Activated T-cell treated with anti-CD3 and anti-CD28 coated beads, Interleukin-2, amount 50 U/mL, for 72 hours (primary cell): Measurements from ENCODE around the gene FGD2. TPM values are rescaled to one million over a fixed set of nuclear protein-coding genes. Genes with fewer than 3 reads are reported as not detected.
A peak's percentile ranks its signal among the peaks of the same experiment; 100 is the strongest.
"Not testable (repeated sequence)": the region's sequence is repeated elsewhere in the genome, so short reads cannot be mapped to it uniquely, and the experiment has no call there.

Experiments used
- ATAC-seq, 2 donors: fragments of 150-1000 bp; cut with Tn5 transposase; replicated peaks in 1 of 2; 2 replicates each; pipeline ENCODE4 v1.10.0; 2021; ENCODE audit warnings: moderate library complexity in 2 of 2, mild to moderate bottlenecking in 1 of 2
- DNase-seq, 2 donors: peaks; one replicate each; pipeline ENCODE4 v3.0.0; 2021 to 2022; ENCODE audit warnings: mixed read lengths in 1 of 2
- H3K27ac Mint-ChIP-seq: one replicate; pipeline ENCODE4 v1.8.0; 2022; ENCODE audit warnings: mild to moderate bottlenecking, moderate library complexity, mixed read lengths
- H3K27me3 Mint-ChIP-seq: one replicate; pipeline ENCODE4 v1.8.0; 2022; ENCODE audit warnings: low read depth, mixed read lengths
- H3K36me3 Mint-ChIP-seq, 2 donors: one replicate each; pipeline ENCODE4 v1.8.0; 2022; ENCODE audit warnings: mixed read lengths in 2 of 2, mild to moderate bottlenecking in 1 of 2; ENCODE audit not compliant: insufficient read depth in 2 of 2
- H3K4me1 Mint-ChIP-seq: one replicate; pipeline ENCODE4 v1.8.0; 2022; ENCODE audit warnings: low read depth, mixed read lengths
- H3K4me3 Mint-ChIP-seq, 2 donors: one replicate each; pipeline ENCODE4 v1.8.0; 2022; ENCODE audit warnings: mild to moderate bottlenecking in 2 of 2, mixed read lengths in 2 of 2, moderate library complexity in 2 of 2
- H3K9me3 Mint-ChIP-seq, 2 donors: one replicate each; pipeline ENCODE4 v1.8.0; 2022; ENCODE audit warnings: mixed read lengths in 2 of 2
- total RNA-seq, 2 donors: library from RNA; stranded (reverse); gene quantifications; one replicate each; pipeline ENCODE4 v1.2.3, GENCODE V29; 2022

FGD2 gene
- total RNA-seq, 2 donors from 2014 or later: 1.4 to 3.2 TPM

GRCh38 chr6:37038292-37039198, 33.1 kb downstream of the FGD2 start:
- peaks cover 0 to 1% of the 10 kb centered on the region in 2 donors for H3K36me3 Mint-ChIP-seq
- H3K4me3 Mint-ChIP-seq: no peak overlapping the region
- H3K27me3 Mint-ChIP-seq: no peaks in the 10 kb centered on the region
- no peaks in the 10 kb centered on the region for H3K9me3 Mint-ChIP-seq
- H3K4me1 Mint-ChIP-seq: peaks cover 54% of the 10 kb centered on the region
- no peak for DNase-seq
- no peak overlapping the region for H3K27ac Mint-ChIP-seq
- ATAC-seq: no peak

- DNase-seq: no peak
- Mint-ChIP-seq H3K27ac (peak overlapping the region; percentile 60), H3K4me3 (no peak overlapping the region), H3K27me3 (no peaks in the 10 kb centered on the region), H3K9me3 (no peaks in the 10 kb centered on the region), H3K4me1 (peaks cover 42% of the 10 kb centered on the region), H3K36me3 (peaks cover 0 to 1% of the 10 kb centered on the region in 2 donors)
- ATAC-seq: no peak
These were observed 34.5 kb downstream of the FGD2 start for GRCh38 chr6:37039958-37040357.

- Mint-ChIP-seq H3K4me1 (peaks cover 45% of the 10 kb centered on the region), H3K36me3 (no peaks in the 10 kb centered on the region), H3K4me3 (peak overlapping the region in 1 of 2 donors; percentile 31), H3K27me3 (no peaks in the 10 kb centered on the region), H3K9me3 (no peaks in the 10 kb centered on the region), H3K27ac (peak overlapping the region; percentile 79)
- DNase-seq (no peak), ATAC-seq (peak; percentile 49 to 60)
These were observed 36.1 kb downstream of the FGD2 start for GRCh38 chr6:37041521-37041920.

- Mint-ChIP-seq H3K4me3 (no peak overlapping the region), H3K9me3 (no peaks in the 10 kb centered on the region), H3K27ac (peak overlapping the region; percentile 79), H3K27me3 (no peaks in the 10 kb centered on the region), H3K36me3 (no peaks in the 10 kb centered on the region), H3K4me1 (peaks cover 51% of the 10 kb centered on the region)
- no peak for ATAC-seq
- DNase-seq: no peak
These were observed 36.7 kb downstream of the FGD2 start for GRCh38 chr6:37042150-37042549.

GRCh38 chr6:37043091-37043490, 37.6 kb downstream of the FGD2 start:
- H3K27ac Mint-ChIP-seq, ATAC-seq, H3K36me3 Mint-ChIP-seq, DNase-seq, H3K4me3 Mint-ChIP-seq, H3K9me3 Mint-ChIP-seq, H3K27me3 Mint-ChIP-seq: not testable (repeated sequence)
- H3K4me1 Mint-ChIP-seq: peaks cover 54% of the 10 kb centered on the region

- peak overlapping the region; percentile 39 for H3K27ac Mint-ChIP-seq
- ATAC-seq: no peak
- H3K4me3 Mint-ChIP-seq: peak overlapping the region; percentile 55 to 92
- no peaks in the 10 kb centered on the region for H3K27me3 Mint-ChIP-seq
- H3K4me1 Mint-ChIP-seq: peaks cover 71% of the 10 kb centered on the region
- H3K9me3 Mint-ChIP-seq: no peaks in the 10 kb centered on the region
- H3K36me3 Mint-ChIP-seq: peaks cover 5 to 10% of the 10 kb centered on the region in 2 donors
- no peak for DNase-seq
These were observed 41.9 kb downstream of the FGD2 start for GRCh38 chr6:37047346-37047688.

- ATAC-seq (peak; percentile 22 to 23), DNase-seq (peak; percentile 44 to 54)
- H3K4me1 Mint-ChIP-seq: peaks cover 70% of the 10 kb centered on the region
- no peaks in the 10 kb centered on the region for H3K27me3 Mint-ChIP-seq
- H3K4me3 Mint-ChIP-seq: peak overlapping the region; percentile 55 to 92
- H3K36me3 Mint-ChIP-seq: peaks cover 5 to 10% of the 10 kb centered on the region in 2 donors
- H3K9me3 Mint-ChIP-seq: no peaks in the 10 kb centered on the region
- peak overlapping the region; percentile 44 for H3K27ac Mint-ChIP-seq
These were observed 42.4 kb downstream of the FGD2 start for GRCh38 chr6:37047689-37048402.

GRCh38 chr6:37048403-37048850, 43.0 kb downstream of the FGD2 start:
- Mint-ChIP-seq H3K27ac (peak overlapping the region; percentile 98), H3K4me1 (peaks cover 65% of the 10 kb centered on the region), H3K27me3 (no peaks in the 10 kb centered on the region), H3K36me3 (peaks cover 5 to 10% of the 10 kb centered on the region in 2 donors), H3K4me3 (peak overlapping the region; percentile 91 to 92), H3K9me3 (no peaks in the 10 kb centered on the region)
- DNase-seq: no peak
- no peak for ATAC-seq

GRCh38 chr6:37048851-37049757, 43.6 kb downstream of the FGD2 start:
- H3K27me3 Mint-ChIP-seq: no peaks in the 10 kb centered on the region
- peak; percentile 68 to 73 for ATAC-seq
- H3K27ac Mint-ChIP-seq: peak overlapping the region; percentile 98
- H3K4me1 Mint-ChIP-seq: peaks cover 65% of the 10 kb centered on the region
- peak; percentile 80 to 85 for DNase-seq
- peaks cover 5 to 10% of the 10 kb centered on the region in 2 donors for H3K36me3 Mint-ChIP-seq
- H3K4me3 Mint-ChIP-seq: peak overlapping the region; percentile 91 to 92
- H3K9me3 Mint-ChIP-seq: no peaks in the 10 kb centered on the region

- Mint-ChIP-seq H3K27ac (peak overlapping the region; percentile 98), H3K36me3 (peaks cover 5 to 10% of the 10 kb centered on the region in 2 donors), H3K9me3 (no peaks in the 10 kb centered on the region), H3K27me3 (no peaks in the 10 kb centered on the region), H3K4me3 (peak overlapping the region; percentile 91 to 92), H3K4me1 (peaks cover 70% of the 10 kb centered on the region)
- ATAC-seq (no peak), DNase-seq (no peak)
These were observed 44.2 kb downstream of the FGD2 start for GRCh38 chr6:37049758-37050044.

- H3K9me3 Mint-ChIP-seq: no peaks in the 10 kb centered on the region
- H3K27ac Mint-ChIP-seq: peak overlapping the region; percentile 98
- peak overlapping the region; percentile 91 to 92 for H3K4me3 Mint-ChIP-seq
- H3K4me1 Mint-ChIP-seq: peaks cover 75% of the 10 kb centered on the region
- ATAC-seq (peak; percentile 42 to 49), DNase-seq (peak; percentile 80 to 84)
- H3K27me3 Mint-ChIP-seq: no peaks in the 10 kb centered on the region
- H3K36me3 Mint-ChIP-seq: peaks cover 5 to 10% of the 10 kb centered on the region in 2 donors
These were observed 44.8 kb downstream of the FGD2 start for GRCh38 chr6:37050045-37050853.

- Mint-ChIP-seq H3K4me1 (peaks cover 74% of the 10 kb centered on the region), H3K27ac (peak overlapping the region; percentile 98), H3K9me3 (no peaks in the 10 kb centered on the region), H3K27me3 (no peaks in the 10 kb centered on the region), H3K4me3 (peak overlapping the region; percentile 91 to 92), H3K36me3 (peaks cover 5 to 10% of the 10 kb centered on the region in 2 donors)
- DNase-seq: no peak
- no peak for ATAC-seq
These were observed 45.3 kb downstream of the FGD2 start for GRCh38 chr6:37050854-37051137.
